Measurements from ENCODE around the gene BMP2K.

Gene BMP2K

DNA sequence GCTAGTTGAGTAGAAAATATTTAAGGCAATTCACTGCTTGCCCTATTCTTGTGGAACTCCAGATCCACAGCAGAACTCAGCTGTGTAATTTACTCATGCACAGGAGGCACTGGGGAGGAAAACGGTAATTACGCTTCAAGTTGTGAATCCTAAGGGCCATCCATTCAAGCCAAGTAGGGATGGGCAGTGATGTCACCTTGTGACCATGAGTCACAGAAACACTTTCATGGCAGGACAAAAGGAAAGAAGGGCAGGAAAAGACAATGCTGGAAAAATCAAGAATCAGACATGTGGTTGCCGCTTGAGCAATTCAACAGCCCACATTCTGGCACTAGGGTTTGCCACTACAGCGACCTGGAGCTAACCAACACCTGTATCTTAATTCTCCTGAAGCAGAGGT lies 161.7 kb downstream of the BMP2K start:
- no peak for DNase-seq (ENCODE audit: low read depth)

DNA sequence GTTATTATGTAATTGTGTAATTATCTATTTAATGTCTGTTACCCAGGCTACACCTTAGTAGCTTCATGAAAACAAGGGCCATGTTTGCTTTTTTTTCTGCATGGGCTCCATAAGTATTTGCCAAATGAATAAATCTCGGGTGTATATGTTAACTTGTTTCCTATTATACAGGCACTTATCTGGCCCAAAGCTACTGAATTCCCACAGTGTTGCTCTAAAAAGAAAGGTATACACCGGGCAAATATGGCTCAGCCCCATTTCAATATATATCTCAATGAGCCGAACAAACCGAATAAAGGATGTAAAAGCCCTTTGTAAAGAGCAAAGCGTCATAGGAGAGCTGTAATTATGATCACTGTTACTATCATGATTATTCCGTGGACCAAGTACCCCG lies 162.3 kb downstream of the BMP2K start:
- DNase-seq (ENCODE audit: low read depth), result no peak

DNA sequence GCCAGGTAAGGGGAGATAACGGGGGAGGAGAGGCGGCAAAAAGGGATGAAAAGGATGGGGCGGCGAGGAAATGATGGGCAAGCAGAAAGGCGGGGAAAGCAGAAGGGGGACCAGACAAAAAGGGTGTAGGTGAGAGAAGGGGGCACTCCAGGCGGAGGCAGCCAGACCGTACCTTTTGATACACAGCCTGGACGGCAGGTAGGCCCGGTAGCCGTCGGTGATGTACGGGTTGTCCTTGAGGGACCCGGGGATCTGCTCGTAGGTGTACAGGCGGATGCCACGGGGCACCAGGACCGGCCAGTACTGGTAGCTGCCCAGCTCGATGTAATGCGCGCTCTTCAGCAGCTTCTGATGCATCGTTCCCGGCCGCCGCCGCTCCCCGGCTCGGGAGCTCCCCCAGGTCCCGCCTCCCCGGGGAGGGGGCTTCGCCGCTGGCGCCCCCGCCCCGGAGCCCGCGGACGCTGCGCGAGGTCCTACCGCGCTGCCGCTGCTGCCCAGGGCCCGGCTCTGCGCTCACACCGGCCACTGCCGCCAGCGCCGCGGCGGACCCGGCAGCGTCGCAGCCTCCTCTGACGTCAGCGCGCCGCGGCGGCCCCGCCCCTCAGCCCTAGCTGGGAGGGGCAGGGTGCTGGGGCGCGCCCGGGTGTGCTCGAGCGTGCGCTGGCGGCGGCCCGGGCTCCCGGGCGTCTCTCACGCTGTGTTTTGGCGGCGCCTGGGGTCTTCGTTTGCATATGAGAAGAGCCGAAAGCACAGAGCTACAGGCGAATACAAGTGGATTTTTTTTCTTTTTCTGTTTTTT lies 162.9 kb downstream of the BMP2K start, which contains the start of gene PAQR3:
TSS of gene PAQR3 (minus strand) at position 571 of the 799 bp plus-strand sequence. CDS start at position 357, 214 bp downstream.
- peak; percentile 69 for DNase-seq (ENCODE audit: low read depth)

DNA sequence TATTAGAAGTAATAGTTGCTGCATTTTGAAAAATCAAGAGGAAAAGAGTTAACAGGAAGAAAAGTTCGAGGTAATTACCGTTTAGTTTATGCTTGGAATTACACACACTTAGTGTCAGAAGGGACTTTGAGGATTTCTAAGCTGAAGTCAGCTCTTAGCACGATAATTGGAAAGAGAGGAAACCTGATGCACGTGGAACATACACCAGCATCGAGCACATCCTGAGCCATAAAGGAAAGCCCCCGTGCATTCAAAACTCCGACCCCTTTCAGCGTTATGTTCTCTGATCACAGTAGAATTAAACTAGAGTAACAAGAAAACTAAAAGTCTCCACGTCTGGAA lies 163.5 kb downstream of the BMP2K start:
- no peak for DNase-seq (ENCODE audit: low read depth)

DNA sequence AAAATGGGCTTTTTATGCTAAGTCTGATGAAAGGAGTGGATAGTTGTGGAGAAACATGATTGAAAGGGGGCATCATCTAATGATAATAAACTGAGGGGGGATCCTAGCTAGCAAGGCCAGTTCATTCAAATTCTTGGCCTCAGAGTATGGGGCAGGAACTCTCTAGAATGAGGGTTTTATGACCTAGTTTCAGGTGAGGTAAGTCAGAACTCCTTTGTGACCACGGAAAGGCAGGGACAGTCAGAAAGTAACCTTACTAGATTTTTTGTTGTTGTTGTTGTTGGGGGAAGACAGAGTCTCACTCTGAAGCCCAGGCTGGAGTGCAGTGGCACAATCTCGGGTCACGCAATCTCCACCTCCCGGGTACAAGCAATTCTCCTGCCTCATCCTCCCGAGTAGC lies 164.6 kb downstream of the BMP2K start:
- DNase-seq (ENCODE audit: low read depth), result no peak

DNA sequence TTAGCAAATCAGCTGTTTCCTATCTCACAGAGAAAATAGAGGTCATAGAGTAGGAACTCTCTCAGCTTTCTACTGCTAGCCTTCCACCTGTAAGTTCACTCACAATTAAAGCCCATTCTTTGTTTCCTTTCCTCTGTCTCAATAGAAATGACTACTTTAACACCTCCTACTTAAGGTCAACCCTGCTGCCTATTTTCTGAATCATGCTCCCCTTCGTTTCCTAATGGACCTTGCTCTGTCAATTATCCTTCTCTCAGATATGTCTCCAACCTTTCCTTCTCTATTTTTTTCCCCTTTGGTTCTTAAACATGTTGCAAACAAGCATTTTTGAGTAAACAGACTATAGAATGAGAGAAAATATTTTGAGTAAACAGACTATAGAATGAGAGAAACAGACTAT lies 168.2 kb downstream of the BMP2K start:
- DNase-seq (ENCODE audit: low read depth), result no peak

DNA sequence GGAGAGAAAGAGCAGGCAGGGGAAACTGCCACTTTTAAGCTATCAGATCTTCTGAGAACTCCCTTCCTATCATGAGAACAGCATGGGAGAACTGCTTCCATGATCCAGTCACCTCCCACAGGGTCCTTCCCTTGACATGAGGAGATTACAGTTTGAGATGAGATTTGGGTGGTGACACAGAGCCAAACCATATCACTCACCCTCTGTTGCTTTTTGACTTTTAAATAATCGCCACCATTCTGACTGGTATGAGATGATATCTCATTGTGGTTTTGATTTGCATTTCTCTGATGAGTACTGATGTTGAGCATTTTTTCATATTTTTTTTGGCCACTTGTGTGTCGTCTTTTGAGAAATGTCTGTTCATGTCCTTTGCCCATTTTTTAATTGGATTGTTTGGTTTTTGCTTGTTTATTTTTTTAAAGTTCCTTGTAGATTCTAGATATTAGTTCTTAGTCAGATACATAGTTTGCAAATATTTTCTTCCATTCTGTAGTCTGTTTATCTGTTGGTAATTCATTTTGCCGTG lies 169.6 kb downstream of the BMP2K start:
- DNase-seq (ENCODE audit: low read depth), result no peak

DNA sequence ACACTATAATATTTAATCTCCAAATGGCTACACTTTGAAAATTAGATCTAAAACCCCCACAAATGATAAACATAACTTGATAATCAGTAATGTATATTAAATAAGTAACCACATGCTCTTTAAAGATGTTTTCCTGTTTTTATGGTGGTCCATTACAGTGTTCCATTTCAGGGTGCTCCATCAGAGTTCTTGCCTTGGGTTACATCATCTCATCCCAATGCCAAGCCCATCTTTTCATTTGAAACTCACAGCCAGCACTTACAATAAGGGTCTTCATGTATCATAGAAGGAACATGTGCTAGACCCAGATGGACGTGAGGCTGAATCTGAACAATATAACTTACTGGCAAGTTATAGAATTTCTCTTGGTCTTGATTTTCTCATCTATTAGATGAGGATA lies 173.6 kb downstream of the BMP2K start:
- no peak for DNase-seq (ENCODE audit: low read depth)

DNA sequence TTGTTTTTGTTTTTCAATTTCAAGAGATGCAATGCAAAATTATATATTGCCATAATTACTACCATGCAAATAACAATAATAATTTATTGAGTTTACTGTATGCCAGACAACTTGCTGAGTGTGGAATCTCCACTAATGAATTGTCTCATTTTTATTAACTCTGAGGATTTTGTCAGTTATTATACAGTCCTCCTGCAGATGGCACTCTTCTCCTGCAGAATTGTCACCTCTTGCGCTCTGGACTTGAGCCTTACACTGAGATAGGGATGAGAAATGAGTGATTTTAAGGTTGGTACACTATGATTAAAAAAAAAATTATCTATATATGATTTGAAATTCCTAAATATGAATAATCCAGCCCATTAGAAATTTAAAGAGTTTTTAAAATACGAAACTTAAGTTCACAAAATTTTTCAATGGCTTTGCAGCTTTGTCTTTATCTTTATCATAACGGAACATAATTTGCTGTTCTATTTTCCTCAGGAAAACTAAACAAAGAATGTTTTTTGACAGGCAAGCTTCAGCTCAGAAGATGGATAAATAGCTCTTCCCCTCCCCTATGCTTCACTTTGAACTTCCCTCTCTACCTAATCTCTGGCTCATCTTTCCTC lies 175.8 kb downstream of the BMP2K start:
- no peak for DNase-seq (ENCODE audit: low read depth)

DNA sequence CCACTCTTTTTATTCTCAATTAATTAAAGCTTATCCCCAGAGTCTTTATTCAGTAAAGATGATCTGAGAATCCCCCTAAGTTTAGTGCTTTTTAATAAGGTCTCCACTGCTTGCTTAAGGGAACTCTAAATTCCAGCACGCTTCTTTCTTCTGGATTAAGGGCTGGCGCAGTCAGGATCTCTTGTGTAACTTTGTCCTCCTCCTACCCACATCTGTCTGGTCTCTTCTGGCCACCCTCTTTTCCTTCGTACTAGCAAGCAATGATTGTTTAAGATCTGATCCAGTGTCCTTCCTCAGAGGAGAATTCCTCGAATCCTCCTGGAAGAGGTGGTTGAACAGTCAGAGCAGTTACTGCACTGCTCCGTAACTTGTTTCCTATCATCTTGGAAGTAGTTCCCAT lies 177.1 kb downstream of the BMP2K start:
- DNase-seq (ENCODE audit: low read depth), result no peak

DNA sequence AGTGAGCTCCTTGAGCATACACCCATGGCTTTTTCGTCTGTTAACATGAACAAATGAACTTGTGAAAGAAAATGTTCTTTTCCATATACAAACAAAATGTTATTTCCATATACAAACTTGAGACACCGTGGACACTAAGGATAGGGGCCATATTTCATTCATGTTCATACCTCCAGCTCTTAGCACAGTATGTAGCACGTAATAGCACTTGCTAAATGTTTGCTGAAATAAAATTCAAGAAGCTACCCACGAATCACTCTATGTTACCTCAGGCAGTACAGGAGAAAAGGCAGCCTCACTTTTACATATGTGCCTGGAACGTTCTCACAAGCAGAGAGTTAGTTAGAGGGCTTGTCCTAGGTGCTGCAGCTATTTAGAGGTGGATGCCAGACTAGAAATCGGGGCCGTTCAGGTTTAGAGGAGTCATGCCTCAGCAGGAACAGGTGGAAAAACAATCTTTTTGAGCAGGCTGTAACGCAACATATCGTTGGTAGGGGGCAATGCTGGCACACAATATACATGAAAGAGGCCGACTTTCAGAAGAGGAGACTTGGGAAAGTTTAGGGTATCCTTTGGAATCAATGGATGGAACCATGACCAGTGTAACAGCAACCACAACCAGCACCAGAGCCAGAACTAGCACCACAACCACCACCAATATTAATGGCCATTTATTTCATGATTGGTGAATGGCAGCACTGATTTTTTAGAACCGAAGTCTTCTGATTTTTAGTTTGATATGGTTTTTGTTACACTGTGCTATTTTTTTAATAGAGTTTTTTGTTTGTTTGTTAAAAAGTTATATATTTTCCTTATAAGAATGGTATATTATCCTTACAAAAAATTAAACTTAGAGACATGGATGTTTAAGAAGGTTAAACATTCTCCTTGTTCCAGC lies 177.9 kb downstream of the BMP2K start:
- DNase-seq (ENCODE audit: low read depth), result no peak

DNA sequence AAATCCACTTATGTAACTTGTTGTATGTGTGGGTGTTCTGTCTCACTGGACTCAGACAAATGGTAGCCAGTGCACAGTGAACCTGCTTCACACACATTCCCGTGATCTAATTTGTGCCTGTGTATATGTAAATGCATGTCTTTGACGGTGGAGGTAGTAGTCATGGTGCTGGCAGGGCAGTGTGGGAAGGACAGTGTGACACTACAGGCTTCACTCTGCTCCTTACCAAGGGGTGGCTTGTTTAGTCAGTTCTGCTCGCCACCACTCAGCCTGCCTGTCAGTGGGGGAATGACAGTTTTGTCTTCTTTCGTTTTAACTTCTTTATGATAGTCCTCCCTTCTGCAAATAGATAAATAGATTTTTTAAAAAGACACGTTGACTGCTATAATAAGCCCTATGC lies 180.8 kb downstream of the BMP2K start:
- no peak for DNase-seq (ENCODE audit: low read depth)

DNA sequence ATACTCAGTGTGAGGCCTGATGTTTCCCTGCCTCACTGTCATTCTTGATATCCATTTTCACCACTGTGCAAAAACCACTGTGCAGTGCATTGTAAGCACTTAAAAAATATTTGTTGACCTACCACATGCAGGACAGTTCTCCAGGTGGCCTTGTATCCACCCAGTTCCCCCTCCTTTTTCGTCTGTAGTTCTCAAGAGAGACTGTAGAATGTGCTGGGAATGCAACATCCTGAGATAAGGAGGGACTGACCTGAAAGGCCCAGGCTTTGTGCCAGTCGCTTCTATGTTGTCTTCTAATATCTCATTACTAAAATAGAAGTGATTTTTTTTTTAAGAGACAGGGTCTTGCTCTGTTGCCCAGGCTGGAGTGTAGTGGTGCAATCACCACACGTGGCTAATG lies 184.8 kb downstream of the BMP2K start:
- DNase-seq (ENCODE audit: low read depth), result no peak
